Left ventricle myocardium superior (tissue), 1 donor: ENCODE results near the gene YPEL5. TPM values are rescaled to one million over a fixed set of nuclear protein-coding genes. Genes with fewer than 3 reads are reported as not detected.

ENCODE experiments used
- ATAC-seq: fragments of 200-7000 bp; cut with Tn5 transposase; one replicate; pipeline ENCODE4 v1.9.1; 2020; ENCODE audit warnings: mild to moderate bottlenecking, moderate library complexity
- DNase-seq: peaks from one replicate; pipeline ENCODE4 v3.0.0-alpha.2; 2020
- intact Hi-C: fragments of 100-400 bp; cut with micrococcal nuclease; formaldehyde crosslinking; loops from one replicate; pipeline ENCODE4 v1.11.0; 2022
- total RNA-seq: library from RNA; stranded (reverse); fragmentation: NEBNext Ultra II Directional; extraction: Animal tissue kit (Norgen Biotek cat#: 25700); gene quantifications from one replicate; pipeline ENCODE4 v1.2.1, GENCODE V29; 2021
- donor health status: DM: no; HTN: yes; CAD: no; lungs with severe emphysema.

Gene YPEL5
- total RNA-seq, 1 donor from 2014 or later, result 76.3 TPM

DNA sequence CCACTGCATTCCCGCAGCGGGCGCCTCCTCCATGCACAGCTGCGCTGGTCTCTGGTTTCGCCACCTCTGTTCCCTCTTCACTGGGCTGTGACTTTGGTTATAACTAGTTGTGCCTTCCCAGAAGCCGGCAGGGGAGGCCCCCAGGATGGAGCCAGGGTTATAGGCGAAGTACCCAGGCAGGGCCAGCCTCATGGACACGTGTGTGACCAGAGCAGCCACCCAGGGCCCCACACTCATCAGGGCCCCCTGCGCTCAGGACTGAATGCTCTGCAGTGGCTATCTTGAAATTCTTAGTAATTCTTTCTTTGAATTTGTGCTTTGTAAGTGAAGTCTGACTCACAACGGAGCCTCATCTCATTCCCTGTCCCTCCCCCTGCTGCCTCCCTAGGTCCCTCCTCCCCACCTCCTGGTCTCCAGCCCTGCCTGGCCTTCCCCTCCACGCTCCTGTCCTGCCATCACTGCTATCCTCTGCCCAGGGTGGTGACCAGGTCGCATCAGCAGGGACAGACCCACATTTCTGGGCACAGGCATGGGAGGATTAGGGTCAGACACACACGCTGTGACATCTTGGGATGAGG lies 46.4 kb downstream of the YPEL5 start:
- DNase-seq (no peak), ATAC-seq (no peak)
- intact Hi-C loops, result no loop called here

DNA sequence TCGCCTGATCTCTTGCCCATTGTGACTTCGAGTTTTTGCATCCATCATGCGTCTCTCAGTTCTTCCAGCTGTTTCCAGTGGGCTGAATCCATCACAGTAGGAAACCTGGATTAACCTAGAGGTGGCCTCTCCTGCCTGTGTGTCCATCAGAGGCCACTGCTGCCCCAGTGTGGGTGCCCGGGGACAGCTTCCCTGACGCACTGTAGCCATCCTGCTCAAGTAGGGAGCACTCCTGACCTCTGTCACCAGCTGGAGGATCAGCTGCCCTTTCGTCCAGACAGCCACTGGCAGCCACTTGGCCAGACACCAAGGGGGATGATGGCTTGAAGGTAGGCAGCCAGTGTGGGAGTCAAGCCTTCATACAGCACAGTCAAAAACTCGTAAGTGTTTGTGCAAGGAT lies 47.6 kb downstream of the YPEL5 start:
- ATAC-seq (peak; percentile 46), DNase-seq (no peak)
- intact Hi-C loops, result no loop called here

DNA sequence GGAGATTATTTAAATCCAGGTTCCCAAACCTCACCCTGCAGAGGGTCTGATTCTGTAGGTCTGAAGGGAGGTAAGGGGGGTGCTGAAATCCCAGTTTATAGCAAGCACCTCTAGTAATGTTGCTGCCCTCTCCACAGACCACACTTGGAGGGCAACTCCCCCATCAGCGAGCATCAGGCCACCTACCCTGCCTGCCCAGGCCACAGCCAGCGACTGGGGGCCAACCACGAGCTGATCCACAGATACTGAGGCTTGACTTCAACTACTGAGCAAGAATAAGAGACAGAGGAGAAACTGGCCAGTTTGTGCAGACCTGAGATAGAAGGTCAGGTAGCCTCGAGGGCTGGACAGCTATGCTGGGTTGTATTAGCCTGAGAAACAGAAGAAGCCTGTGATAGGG lies 48.2 kb downstream of the YPEL5 start:
- ATAC-seq (no peak), DNase-seq (no peak)
- intact Hi-C loops, result no loop called here

DNA sequence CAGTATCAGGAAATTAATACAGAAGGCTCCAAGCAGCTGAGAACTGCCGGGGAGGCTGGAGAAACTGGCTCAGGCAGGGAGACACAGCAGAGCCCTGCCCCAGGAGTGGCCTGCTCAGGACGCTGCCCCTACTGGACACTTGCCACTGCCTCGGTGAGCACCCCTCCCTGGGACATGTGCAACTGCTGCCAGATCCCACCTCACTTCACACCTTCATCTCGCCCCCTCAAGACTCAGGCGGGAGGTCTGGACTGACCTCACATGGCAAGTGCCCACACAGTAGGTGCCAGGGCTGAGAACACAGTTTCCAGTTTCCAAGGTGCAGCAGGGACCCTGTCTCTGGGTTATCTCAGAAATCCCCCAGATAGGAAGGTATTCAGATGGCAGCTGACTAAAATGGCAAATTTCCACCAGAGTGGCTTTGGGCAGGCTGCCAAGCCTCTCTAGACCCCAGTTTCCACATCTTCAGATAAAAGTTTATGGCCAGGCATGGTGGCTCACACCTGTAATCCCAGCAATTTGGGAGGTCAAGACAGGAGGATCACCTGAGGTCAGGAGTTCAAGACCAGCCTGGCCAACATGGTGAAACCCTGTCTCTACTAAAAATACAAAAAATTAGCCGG lies 50.9 kb downstream of the YPEL5 start:
- intact Hi-C loops, result no loop called here
- peak; percentile 45 for ATAC-seq
- no peak for DNase-seq

DNA sequence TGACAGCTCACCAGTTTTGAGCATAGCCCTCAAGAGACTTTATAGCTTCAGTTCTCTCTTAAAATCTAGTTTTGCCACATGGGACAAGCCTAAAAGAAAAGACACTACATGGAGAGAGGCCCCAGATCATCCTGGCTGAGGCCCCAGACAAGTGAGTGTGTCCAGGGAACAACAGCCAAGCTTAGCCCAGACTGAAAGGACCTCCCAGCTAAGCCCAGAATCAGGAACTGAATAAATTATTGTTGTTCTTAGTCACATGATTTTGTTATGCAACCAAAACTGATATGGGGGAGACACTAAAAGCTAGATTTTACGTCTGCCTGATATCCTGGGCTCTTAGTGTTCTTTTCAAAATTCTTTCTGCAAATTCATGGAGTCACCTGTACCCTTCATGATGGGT lies 55.2 kb downstream of the YPEL5 start:
- DNase-seq, result peak; percentile 63
- peak; percentile 89 for ATAC-seq
- intact Hi-C loops, result no loop called here

DNA sequence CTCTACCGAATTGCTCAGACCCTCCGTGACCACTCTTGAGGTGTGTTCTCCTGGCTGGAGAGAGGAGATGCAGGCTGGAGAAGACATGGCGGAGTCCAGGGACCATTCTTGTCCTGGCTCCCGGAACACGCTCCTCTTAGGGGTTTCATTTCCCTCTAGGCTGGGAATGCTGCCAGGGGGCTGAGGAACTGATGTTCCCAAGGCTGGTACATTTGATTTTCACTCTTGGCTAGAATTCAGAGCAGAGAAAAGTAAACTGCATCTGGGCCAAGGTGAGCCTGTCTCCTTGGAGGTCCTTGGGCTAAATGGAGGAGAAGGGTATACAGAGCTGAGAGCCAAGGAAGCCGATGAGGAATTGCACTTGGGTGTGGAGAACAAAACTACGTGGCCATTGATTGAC lies 56.3 kb downstream of the YPEL5 start:
- DNase-seq (no peak), ATAC-seq (no peak)
- intact Hi-C loops, result no loop called here

DNA sequence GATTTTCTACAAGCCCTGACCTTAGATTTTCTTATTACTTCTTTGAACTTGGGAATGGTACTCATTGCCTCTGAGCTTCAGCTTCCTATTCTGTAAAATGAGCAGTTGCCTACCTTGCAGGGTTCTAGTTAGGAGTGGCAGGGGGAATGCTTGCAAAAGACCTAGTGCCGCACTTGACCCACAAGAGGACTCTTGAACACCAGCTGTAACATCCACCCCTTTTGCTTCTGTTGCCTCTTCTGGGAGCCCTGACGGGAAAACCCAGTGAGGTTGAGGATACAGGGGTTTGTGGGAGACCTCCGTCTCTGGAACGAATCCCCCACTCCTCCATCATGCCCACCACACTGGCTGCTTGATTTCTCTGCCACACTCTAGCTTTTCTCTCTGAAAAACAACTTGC lies 57.5 kb downstream of the YPEL5 start:
- ATAC-seq, result no peak
- DNase-seq, result no peak
- intact Hi-C loops, result no loop called here

DNA sequence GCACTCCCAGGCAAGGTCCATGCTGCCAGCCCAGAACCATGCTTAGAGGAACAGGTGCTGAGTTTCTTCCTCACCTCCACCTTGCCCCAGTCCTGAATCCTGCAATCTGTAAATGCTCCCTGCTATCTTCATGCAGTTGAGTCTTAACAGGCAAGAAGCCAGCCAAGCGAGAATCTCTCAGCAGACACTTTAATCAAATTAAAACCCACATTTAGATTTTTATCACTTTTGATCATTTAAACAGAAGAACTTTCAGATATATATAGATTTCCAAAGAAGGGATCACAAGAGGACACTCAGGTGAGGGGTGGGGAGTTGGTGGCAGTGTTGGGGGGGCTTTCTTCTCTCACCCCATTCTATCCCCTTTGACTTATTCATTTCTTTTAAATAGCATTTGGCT lies 58.6 kb downstream of the YPEL5 start:
- intact Hi-C loops, result no loop called here
- DNase-seq (no peak), ATAC-seq (no peak)

DNA sequence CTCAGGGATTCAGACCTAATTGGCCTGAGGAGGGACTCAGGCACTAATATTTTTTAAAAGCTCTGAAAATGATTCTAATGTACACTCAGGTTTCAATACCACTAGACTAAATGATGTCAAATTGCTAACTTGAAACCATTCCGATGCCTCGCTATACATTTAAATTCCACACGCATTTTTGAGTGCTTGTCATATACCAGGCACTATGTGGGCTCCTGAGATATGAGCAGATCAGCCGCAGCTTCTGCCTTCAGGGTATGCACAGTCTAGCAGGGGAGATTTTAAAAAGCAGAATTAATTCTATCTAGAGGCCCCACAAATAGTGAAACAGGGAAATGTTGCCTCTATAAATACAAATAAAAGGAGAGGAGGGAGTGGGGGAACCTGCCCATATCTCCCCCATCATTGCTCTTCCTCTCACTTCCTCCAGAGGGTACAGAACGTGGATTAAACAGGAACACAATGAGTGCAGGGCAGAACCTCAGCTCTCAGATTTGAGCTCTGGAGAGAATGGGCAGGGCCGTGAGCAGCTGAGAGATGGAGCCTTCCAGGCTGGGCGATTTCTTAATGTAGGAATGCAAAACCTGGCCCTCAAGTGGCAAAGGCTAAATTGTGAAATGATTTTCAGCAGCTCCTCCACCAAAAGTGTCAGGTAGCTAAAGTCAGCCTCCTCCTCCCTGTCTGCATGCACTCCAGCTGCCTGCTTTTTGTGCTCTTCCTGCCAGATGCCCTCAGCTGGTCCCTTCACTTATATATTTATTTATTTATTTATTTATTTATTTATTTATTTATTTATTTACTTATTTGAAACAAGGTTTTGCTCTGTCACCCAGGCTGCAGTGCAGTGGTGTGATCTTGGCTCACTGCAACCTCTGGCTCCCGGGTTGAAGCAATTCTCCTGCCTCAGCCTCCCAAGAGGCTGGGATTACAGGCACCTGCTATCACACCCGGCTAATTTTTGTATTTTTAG lies 59.9 kb downstream of the YPEL5 start:
- ATAC-seq, result no peak
- intact Hi-C loops, result no loop called here
- DNase-seq, result no peak

DNA sequence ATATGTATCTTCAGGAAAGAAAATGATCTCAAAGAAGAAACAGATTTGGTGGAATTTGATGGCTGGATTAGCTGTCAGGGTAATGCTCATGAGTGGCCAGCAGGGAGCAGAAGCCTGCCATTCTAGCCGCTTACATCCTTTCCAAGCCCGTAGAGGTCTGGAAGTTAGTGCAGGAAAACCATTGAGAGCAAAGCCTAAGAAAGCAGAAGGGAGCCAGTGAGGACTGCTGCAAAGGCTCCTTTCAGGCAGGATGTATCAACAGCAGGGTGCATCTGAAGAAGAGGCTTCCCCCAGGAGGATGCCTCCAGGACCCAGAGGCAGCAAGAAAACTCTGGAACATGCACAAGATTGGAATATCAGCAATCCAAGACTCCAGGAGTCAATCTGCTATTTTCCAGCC lies 61.6 kb downstream of the YPEL5 start:
- intact Hi-C loops, result loop anchor here (2.0 kb wide), 1 partner anchor 498 kb away; no protein-coding TSS in a partner anchor
- peak; percentile 92 for ATAC-seq
- DNase-seq, result peak; percentile 68

DNA sequence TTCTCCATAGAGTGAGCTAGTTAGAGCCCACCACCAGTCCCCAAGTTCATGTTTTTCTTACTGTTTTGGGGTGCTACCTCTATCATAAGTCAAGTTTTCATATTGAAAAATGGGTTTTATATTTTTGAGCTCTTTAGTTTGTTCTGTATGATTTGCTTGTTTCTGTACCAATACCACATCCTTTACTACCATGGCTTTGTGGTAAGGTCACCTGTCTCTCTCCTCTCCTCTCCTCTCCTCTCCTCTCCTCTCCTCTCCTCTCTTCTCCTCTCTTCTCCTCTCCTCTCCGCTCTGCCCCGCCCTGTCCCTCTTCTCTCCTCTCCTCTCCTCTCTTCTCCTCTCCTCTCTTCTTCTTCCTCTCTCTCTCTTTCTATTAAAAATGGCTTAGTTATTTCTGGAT lies 62.4 kb downstream of the YPEL5 start:
- no peak for ATAC-seq
- intact Hi-C loops, result loop anchor here (2.0 kb wide), 1 partner anchor 498 kb away; no protein-coding TSS in a partner anchor
- no peak for DNase-seq

Other genes with a start within 250 kb of the YPEL5 start
- not detected for gene ALK, start 225.4 kb upstream of the YPEL5 start, total RNA-seq
- gene LBH, start 84.5 kb downstream of the YPEL5 start, total RNA-seq, result 129 TPM